Activated T-cell treated with anti-CD3 and anti-CD28 coated beads for 1 hour (primary cell): ENCODE measurements around the gene ARHGEF11.
"Not testable (repeated sequence)": the region's sequence is repeated elsewhere in the genome, so short reads cannot be mapped to it uniquely, and the experiment has no call there.

ENCODE experiments used
- DNase-seq: peaks from one replicate; pipeline ENCODE4 v3.0.0-alpha.2; 2020; ENCODE audit warnings: low read depth

ARHGEF11 gene

DNA sequence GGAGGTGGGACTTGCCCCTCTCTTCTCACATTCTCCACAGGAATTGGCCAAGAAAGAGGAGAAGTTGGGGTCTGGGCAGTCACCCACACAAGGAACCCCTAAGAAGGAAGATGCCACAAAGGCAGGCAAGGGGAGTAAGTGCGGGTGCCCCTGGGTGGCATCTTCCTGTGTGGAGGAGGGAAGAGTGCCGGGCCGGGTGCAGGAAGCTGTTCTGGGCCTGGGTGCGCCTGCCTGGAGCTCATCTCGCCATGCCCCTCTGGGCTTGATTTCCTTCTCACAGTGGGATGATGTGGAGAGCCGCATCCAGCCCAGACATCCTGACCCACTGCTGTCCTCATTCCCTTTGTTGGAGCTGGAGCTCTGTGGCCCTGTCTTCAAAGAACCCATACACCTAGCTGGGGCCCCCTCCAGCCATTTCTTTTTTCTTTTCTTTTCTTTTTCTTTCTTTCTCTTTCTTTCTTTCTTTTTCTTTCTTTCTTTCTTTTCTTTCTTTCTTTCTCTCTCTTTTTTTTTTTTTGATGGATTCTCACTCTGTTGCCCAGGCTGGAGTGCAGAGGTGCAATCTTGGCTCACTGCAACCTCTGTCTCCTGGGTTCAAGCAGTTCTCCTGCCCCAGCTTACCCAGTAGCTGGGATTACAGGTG is 115.8 kb downstream of the ARHGEF11 start:
- no peak for DNase-seq

DNA sequence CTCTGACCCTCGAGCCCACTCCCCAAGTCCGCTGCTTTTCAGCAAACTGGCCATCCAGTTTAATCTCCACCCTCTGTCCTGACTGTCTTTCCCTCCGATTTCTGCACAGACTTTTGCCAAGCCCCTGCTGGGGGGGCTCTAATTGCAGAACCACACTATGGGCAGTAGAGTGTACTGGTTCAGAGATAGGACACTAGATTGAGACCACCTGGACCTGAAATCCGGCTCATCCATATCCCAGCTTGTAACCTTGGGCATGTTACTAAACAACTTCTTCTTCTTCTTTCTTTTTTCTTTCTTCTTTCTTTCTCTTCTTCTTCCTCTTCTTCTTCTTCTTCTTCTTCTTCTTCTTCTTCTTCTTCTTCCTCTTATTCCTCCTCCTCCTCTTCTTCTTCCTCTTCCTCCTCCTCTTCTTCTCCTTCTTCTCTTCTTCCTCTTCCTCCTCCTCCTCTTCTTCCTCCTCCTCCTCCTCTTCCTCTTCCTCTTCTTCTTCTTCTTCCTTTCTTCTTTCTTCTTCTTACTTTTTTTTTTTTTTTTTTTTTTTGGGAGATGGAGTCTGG is 117.4 kb downstream of the ARHGEF11 start:
- no peak for DNase-seq

DNA sequence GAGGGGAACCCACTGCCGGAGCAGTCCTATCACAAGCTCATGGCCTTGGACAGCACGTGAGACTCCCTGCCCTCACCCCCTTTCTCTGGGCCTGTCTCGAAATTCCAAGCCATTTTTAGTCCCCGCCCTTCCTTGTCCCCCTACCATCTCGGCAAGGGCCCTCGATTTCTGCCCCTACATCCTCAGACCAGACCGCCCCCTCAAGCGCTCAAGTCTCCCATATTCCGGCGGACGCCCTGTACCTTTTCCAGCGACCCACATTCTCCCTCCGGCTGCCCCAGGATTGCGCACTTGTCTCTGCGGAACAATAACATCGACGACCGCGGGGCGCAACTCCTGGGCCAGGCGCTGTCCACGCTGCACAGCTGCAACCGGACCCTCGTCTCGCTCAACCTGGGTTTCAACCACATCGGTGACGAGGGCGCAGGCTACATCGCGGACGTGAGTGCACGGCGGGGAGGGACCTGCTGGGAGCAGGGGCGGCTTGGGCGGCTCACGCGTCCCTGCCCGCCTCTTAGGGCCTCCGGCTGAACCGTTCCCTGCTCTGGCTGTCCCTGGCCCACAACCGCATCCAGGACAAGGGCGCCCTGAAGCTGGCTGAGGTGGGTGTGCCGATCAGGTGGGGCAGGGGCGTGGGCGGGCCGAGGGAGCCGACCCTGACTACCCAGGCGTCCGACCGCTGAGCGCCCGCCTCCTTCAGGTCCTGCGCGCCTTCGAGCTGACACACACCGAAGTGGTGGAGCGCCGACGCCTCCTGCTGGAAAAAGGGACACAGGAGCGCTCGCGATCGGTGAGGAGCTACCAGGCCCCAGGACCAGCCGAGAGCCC is 118.1 kb downstream of the ARHGEF11 start:
- peak; percentile 53 for DNase-seq

DNA sequence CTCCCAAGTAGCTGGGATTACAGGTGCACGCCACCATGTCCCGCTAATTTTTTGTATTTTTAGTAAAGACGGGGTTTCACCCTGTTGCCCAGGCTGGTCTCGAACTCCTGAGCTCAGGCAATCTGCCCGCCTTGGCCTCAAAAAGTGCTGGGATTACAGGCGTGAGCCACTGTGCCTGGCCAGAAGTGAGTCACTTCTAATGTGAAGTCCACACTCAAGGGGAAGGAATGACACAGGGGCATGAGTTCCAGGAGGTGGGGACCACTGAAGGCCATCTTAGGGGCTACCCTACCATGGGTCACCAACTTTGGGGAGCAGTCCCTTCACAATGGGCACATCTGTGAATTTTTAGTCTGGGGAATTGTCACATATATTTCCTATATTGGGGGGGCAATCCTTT is 118.8 kb downstream of the ARHGEF11 start:
- DNase-seq, result not testable (repeated sequence)

DNA sequence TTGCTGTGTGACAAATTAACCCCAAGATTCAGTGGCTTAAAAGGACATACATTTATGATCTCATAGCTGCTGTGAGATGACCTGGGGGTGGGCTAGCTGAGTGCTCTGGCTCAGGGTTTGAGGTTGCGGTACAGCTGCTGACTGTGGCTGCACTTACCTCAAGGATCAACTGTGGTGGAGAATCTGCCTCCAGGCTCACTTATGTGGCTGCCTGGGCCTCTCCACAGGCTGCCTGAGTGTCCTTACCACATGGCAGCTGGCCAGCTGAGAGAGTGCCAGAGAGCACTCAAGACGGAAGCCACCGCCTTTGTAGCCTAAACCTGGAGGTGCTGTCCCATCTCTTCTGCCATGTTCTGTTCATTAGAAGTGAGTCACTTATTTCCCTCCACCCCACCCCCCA is 119.4 kb downstream of the ARHGEF11 start:
- no peak for DNase-seq

DNA sequence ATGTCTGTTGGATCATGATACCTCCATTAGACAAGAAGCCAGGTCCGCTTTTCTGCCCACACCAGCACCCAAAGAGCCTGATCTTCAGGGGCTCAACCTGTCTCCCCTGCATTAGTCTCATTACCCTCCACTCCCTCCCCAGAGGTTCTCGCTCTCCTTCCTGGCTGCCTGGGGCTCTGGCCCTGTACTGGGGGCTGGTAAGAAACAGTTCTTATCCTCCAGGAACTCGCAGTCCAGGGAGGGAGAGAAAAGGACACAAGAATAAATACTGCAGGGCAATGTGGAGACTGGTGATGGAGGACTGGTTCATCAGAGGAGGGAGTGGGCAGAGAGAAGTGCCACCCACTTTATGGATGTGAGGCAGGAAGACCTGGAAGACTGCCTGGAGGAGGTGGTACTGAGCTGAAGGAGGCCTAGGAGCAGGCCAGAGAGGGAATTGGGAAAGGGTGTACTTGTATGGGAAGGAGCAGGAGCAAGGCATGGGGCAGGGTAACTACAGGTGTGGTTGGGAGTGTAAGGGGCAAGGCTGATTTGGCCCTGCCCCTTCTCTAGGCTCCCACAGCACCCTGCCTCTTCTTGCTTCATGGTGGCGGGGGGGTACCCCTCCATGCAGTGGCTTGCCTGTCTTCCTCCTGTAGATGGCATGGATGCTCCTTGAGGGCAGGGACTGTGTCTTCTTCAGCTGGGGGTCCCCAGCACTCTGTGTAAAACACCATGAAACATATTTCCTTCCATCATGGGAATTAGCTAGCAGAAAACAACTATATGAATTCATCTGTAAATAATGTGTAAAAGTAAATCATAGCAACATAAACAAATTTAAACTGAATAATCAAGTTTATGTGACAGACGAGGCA is 120.2 kb downstream of the ARHGEF11 start:
- no peak for DNase-seq

DNA sequence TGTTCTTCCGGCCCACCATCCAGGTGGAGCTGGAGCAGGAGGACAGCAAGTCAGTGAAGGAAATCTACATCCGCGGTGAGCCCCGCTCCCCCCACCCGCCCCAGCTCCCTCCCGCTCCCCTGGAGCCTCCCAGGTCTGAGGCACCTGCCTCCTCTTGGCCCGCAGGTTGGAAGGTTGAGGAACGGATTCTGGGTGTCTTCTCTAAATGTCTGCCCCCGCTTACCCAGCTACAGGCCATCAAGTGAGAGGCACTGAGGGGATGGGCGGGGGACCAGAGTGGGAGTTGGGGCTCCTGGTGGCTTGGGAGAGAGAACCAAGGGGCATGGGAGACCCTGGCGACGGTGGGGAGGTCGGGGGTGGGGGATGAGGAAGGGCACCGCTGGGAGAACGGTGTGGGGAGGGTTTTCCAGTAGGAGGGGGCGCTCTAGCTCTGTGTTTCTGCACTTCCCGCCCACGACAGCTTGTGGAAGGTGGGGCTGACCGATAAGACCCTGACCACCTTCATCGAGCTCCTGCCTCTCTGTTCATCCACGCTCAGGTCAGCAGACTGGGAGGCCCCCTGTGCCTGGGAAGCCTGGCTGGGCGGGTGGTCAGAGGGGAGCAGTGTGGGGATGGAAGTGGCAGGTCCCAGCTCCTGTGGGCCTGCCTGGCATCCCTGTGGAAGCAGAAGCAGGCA is 120.9 kb downstream of the ARHGEF11 start:
- no peak for DNase-seq

DNA sequence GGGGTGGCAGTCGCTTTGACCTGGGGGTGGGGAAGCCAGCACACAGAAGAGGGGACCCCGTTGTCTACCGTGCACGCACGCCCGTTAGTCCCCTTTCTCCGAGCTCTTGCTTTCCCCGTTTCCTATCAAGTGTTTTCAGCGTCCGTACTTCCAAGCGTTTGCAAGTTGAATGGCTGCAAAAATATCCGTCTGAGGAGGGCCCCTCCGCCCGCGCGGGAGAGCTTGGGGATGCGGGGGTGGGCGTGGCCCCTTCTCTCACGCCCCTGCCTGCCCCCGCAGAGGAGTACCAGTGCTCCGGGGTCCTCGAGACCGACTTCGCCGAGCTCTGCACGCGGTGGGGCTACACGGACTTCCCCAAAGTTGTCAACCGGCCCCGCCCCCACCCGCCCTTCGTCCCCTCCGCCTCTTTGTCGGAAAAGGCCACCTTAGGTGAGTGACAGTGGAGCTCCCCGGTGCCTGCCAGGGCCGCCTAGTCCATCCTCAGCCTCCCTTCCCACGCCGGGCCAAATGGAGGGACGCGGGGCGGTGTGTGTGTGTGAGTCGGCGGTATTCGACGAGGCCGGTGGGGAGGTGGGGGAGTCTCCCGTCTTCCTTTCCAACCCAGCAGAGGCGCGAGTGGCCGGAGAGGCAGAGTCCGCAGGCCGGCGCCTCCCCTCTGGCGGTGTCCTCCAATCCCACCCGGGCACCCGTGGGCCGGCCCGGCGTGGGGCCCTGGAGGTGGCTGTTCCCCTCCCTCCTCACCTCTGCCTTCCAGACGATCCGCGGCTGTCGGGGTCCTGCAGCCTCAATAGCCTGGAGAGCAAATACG is 121.7 kb downstream of the ARHGEF11 start:
- no peak for DNase-seq

DNA sequence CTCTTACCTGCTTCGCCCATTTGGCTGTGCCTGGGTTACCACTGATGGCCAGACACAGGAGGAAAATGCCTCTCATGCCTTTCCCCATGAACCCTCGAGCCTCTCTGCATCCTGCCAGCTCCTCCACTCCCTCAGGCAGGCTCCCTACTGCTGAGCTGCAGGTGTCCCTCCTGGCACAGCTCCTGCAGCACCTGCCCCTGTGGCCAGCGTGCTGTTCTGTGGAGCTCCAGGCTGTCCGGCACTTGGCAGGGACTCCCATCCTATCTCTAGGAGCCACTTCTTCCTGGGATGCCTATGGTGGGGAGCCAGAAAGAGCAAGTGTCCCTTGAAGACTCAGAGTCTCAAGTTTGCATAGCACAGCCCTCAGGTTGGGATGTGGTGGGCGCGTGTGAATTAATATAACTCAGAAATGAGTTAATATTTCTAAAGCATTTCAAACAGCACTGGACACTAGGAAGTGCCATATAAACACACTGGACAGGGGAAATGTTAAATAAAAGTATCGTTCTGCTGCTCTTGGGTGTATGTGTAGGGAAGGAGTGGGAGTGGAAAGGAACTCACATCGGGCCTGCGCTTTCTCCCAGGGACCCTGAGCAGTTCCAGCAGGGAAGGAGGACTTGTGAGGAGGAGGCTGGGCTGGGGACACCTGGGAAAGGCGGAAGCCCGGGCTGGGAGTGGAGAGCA is 122.4 kb downstream of the ARHGEF11 start:
- no peak for DNase-seq

DNA sequence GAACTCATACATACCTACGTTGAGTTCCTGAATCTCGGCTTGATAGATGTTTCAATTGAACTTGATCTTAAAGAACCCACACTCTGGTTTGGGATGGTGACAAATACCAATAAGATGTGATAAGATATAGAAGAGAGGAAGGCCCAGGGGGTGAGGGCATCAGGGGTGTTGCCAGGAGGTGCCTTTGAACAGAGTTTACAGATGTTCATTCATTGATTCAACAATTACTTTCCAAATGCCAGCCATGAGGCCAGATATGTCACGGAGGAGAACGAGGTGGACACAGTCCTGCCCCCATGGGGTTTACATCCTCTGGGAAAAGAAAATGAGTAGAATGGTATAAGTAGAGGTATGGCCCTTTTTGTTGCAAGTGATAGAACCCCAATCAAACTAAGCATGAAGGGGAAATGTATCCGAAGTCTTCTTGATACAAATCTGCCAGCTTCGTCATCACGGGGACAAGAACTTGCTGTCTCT is 124.5 kb downstream of the ARHGEF11 start:
- DNase-seq, result no peak

DNA sequence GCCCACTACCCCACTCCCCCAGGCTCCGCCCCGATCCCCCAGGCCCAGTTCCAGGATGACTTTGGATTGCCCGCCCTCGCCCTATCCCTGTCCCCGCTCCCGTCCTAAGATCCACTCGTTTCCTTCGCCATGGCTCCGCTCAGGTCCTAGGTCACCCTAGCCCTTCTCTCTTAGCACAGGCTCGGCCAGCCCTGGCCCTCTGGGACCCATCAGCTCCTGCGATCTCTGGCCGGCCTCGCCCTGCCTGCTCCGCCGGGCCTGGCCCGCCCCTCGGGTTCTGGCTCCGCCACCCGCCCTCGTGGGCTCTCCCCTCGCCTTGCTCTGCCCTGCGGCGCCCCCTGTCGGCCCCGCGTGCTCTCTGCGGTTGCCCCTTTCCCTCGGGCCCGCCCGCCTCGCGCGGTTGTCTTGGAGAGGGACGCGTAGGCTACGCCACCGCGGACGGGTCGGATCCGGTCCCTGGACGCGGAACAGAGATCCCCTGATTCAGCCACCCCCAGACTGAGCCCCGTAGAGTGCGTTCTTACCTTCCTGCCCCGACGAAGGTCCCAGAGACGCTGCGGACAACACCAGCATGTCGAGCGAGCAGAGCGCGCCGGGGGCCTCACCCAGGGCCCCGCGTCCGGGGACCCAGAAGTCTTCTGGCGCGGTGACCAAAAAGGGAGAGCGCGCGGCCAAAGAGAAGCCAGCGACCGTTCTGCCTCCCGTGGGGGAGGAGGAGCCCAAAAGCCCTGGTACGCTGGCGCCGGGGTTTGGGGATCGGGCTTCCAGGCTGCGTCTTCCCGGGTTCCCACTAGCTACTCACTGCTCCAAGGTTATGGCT is 125.1 kb downstream of the ARHGEF11 start, which contains the start of gene LRRC71:
TSS of gene LRRC71 (plus strand) at position 400 of the 820 bp plus-strand sequence. CDS start at position 572, 172 bp downstream.
- DNase-seq, result peak; percentile 50

DNA sequence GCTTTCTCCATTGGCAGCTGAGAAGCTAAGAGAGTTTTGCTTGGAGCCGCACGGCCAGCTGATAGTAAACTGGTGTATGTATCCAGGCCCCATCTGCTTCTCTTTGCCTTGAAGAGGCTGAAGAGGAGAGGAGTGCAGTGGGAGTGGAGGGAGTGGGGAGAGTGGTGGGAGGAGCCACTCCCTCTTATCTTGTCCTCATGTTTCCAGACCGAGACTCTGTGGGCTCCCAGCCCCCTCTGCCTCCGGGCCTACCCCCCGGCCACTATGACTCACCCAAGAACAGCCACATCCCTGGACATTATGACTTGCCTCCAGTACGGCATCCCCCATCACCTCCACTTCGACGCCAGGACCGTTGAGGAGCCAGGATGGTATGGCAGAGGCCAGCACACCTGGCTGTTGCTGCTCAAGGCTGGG is 131.1 kb downstream of the ARHGEF11 start:
- DNase-seq, result no peak

DNA sequence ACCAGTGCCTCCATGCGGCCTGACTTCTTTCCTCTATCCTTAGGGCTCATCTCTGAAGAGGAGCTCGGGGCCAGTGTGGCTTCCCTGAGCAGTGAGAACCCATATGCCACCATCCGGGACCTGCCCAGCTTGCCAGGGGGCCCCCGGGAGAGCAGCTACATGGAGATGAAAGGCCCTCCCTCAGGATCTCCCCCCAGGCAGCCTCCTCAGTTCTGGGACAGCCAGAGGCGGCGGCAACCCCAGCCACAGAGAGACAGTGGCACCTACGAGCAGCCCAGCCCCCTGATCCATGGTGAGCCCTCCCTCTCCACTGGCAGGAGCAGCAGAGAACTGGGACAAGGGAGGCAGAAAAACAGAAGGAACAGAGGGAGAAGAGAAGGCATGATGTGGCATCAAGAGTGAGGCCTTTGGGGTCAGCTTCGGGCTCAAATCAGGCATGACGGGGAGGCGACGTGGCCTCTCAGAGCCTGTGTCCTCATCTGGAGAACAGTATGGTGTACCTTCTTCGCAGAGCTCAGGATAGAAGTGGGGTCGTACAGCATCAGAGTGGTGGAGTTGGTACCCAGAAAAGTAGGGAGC is 131.6 kb downstream of the ARHGEF11 start:
- DNase-seq, result no peak

DNA sequence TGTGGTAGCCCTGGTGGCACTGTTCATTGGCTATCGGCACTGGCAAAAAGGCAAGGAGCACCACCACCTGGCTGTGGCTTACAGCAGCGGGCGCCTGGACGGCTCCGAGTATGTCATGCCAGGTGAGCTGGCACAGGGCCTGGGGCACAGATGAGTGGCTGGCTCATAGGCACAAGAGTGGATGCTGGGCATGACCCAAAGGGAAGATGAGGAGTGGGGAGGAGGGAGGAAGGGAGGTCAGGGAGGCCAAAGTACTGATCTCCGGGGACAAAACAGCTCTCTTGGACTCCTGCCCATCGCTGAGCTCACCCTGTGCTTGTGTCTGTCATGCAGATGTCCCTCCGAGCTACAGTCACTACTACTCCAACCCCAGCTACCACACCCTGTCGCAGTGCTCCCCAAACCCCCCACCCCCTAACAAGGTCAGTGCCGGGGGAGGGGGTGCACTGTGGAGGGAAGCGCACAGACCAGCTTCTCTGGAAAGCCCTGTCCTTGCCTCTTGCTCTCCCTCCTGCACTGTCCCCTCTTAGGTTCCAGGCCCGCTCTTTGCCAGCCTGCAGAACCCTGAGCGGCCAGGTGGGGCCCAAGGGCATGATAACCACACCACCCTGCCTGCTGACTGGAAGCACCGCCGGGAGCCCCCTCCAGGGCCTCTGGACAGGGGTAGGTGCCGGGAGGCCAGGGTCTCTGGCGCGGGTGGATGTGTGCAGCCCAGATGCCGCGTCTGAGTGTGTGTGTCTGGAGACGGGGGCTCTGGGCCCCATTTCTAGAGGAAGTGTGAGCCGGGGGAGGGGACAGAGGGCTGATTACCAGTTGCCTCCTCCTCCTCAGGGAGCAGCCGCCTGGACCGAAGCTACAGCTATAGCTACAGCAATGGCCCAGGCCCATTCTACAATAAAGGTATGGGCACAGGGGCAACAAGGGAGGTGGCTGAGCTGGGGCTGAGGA is 132.4 kb downstream of the ARHGEF11 start:
- DNase-seq, result no peak

DNA sequence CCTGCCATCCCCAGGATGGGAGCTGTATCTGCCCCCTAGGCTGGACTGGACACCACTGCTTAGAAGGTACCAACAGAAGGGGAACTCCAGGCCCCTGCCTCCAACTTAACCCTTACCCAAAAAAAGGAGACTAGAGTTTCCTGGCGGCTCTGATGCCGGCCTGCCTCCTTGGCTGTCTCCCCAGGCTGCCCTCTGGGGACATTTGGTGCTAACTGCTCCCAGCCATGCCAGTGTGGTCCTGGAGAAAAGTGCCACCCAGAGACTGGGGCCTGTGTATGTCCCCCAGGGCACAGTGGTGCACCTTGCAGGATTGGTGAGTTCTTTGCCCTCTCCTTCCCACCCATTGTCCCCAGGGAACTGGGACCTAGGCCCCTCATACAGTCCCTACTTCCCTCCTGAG is 133.2 kb downstream of the ARHGEF11 start:
- DNase-seq, result no peak

DNA sequence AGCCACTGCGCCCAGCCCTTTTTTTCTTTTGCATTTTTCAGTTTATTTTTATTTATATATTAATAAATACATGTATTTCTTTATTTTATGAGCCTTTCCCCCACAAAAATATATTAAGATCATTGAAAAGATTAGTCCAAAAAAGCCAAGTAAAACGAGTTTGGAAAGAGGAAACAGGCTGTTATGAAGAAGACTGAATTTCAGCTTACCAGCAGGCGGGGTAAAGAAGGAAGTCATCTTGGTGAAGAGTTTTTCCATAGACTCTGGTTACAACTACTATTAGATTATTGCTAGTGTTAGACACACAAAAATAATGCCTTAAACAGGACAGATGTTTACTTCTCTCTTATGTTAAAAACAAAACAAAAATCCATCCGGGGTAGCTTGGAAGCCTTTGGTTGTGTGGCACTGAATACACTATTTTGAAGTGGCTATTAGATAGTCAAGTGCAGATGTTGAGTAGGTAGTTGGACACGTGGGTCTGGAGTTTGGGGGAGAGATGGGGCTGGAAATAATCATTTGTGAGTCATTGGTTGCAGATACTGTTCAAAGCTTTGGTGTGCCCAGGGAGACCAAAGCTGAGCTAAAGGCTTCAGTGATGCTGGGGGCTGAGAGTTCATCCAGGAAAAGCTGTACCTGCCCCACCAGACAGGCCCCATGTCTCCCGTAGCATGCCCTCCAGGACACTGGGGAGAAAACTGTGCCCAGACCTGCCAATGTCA is 133.8 kb downstream of the ARHGEF11 start:
- no peak for DNase-seq

DNA sequence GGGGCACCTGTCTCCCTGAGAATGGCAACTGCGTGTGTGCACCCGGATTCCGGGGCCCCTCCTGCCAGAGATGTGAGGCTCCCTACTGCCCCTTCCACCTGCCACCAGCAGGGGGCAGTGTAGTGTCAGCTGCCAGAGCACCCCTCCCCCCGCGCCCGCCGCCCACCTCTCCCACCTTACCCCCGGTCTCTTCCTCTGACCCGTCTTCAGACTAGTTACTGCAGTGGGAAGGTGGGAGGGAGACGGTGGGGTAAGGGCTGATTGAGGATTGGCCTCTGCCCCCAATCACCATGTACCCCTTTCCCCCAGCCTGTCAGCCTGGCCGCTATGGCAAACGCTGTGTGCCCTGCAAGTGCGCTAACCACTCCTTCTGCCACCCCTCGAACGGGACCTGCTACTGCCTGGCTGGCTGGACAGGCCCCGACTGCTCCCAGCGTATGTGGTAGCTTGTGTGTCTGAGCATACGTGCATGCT is 135.2 kb downstream of the ARHGEF11 start:
- peak; percentile 44 for DNase-seq
